Astrocyte (in vitro differentiated cells and primary cell): ENCODE data around the gene WDHD1. TPM values are rescaled to one million over a fixed set of nuclear protein-coding genes. Genes with fewer than 3 reads are reported as not detected.

Source experiments
- DNase-seq: peaks from one replicate; pipeline ENCODE4 v3.0.0-alpha.2; 2010; ENCODE audit warnings: low read depth
- FAIRE-seq: peaks from 2 replicates; lab custom pipeline; 2011; peaks lifted over from hg19 to GRCh38; lab: Jason Lieb, UNC
- H2AFZ ChIP-seq: 2 replicates; pipeline ENCODE4 v1.6.0; 2012; ENCODE audit warnings: low read depth, low read length, inconsistent platforms
- H3K27ac ChIP-seq: 2 replicates; pipeline ENCODE4 v1.5.1; 2011; ENCODE audit warnings: low read depth, low read length, inconsistent platforms
- H3K27me3 ChIP-seq: 2 replicates; pipeline ENCODE4 v1.6.0; 2011; ENCODE audit warnings: low read length, inconsistent platforms; ENCODE audit not compliant: insufficient read depth
- H3K36me3 ChIP-seq: 2 replicates; pipeline ENCODE4 v1.5.1; 2011; ENCODE audit warnings: low read length, inconsistent platforms; ENCODE audit not compliant: insufficient read depth
- H3K4me1 ChIP-seq: 2 replicates; pipeline ENCODE4 v1.5.1; 2011; ENCODE audit warnings: low read length, inconsistent platforms; ENCODE audit not compliant: insufficient read depth
- H3K4me2 ChIP-seq: 2 replicates; pipeline ENCODE4 v1.6.0; 2012; ENCODE audit warnings: low read length, inconsistent platforms
- H3K4me3 ChIP-seq: 2 replicates; pipeline ENCODE4 v1.5.1; 2011; ENCODE audit warnings: low read depth, mild to moderate bottlenecking, low read length, inconsistent platforms; ENCODE audit not compliant: insufficient read depth
- H3K79me2 ChIP-seq: 2 replicates; pipeline ENCODE4 v1.6.0; 2012; ENCODE audit warnings: mild to moderate bottlenecking, low read length, inconsistent platforms; ENCODE audit not compliant: insufficient read depth
- H3K9ac ChIP-seq: 2 replicates; pipeline ENCODE4 v1.6.0; 2012; ENCODE audit warnings: mild to moderate bottlenecking, low read length, inconsistent platforms
- H3K9me3 ChIP-seq: 2 replicates; pipeline ENCODE4 v1.5.1; 2012; ENCODE audit warnings: low read depth, mild to moderate bottlenecking, low read length, inconsistent platforms; ENCODE audit not compliant: insufficient read depth
- H4K20me1 ChIP-seq: 2 replicates; pipeline ENCODE4 v1.6.0; 2012; ENCODE audit warnings: low read length, inconsistent platforms; ENCODE audit not compliant: insufficient read depth
- H3K27ac Mint-ChIP-seq: one replicate; pipeline ENCODE4 v1.8.0; 2021; ENCODE audit warnings: mild to moderate bottlenecking, mixed read lengths; ENCODE audit not compliant: unreplicated experiment
- H3K27me3 Mint-ChIP-seq: one replicate; pipeline ENCODE4 v1.8.0; 2021; ENCODE audit warnings: low read depth, mixed read lengths; ENCODE audit not compliant: unreplicated experiment
- H3K36me3 Mint-ChIP-seq: one replicate; pipeline ENCODE4 v1.8.0; 2021; ENCODE audit warnings: low read depth, mixed read lengths; ENCODE audit not compliant: unreplicated experiment
- H3K4me1 Mint-ChIP-seq: one replicate; pipeline ENCODE4 v1.8.0; 2021; ENCODE audit warnings: low read depth, mixed read lengths; ENCODE audit not compliant: unreplicated experiment
- H3K4me3 Mint-ChIP-seq: one replicate; pipeline ENCODE4 v1.8.0; 2021; ENCODE audit warnings: mild to moderate bottlenecking, moderate library complexity, mixed read lengths; ENCODE audit not compliant: unreplicated experiment
- H3K9me3 Mint-ChIP-seq: one replicate; pipeline ENCODE4 v1.8.0; 2021; ENCODE audit warnings: mild to moderate bottlenecking, mixed read lengths; ENCODE audit not compliant: unreplicated experiment
- EZH2 ChIP-seq: IDR thresholded peaks from 2 replicates; pipeline ENCODE4 v1.6.1; 2012; ENCODE audit warnings: mild to moderate bottlenecking, low read length, inconsistent platforms; ENCODE audit not compliant: insufficient read depth
- total RNA-seq: library from RNA; stranded (reverse); gene quantifications from 2 replicates; pipeline ENCODE4 v1.2.1, GENCODE V29; 2021
- TF ChIP-seq, protein P1 (sequence below): IDR thresholded peaks from 2 replicates; pipeline ENCODE4 v1.5.1; 2011; ENCODE audit warnings: low read depth, mild to moderate bottlenecking, inconsistent platforms, low read length, moderate library complexity; ENCODE audit not compliant: insufficient read depth

The WDHD1 gene
- total RNA-seq, 1 donor from 2014 or later, result 9.3 TPM

DNA sequence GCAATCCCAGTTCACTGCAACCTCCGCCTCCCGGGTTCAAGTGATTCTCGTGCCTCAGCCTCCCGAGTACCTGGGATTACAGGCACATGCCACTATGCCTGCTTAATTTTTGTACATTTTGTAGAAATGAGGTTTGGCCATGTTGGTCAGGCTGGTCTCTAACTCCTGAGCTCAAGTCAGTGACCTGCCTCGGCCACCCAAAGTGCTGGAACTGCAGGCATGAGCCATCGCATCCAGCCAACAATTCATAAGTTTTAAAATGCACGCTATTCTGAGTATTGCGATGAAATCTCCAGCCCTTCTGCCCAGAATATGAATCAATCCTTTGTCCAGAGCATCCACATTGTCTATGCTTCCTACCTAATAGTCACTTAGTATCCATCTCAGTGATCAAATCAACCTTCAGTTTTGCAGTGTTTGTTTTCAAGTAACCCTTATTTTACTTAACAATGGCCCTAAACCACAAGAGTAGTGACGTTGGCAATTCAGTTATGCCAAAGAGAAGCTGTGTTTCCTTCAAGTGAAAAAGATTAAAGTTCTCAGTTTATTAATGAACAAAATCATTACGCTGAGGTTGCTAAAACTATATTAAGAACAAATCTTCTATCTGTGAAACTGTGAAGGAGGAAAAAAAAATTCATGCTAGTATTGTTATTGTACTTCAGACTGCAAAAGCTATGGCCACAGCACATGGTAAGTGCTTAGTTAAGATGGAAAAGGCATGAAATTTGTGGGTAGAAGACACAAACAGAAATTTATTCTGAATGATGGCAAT lies 135.2 kb downstream of the WDHD1 start:
- H3K36me3 ChIP-seq, result no peaks in the 10 kb centered on the region
- no peak for FAIRE-seq
- TF ChIP-seq, protein P1, sequence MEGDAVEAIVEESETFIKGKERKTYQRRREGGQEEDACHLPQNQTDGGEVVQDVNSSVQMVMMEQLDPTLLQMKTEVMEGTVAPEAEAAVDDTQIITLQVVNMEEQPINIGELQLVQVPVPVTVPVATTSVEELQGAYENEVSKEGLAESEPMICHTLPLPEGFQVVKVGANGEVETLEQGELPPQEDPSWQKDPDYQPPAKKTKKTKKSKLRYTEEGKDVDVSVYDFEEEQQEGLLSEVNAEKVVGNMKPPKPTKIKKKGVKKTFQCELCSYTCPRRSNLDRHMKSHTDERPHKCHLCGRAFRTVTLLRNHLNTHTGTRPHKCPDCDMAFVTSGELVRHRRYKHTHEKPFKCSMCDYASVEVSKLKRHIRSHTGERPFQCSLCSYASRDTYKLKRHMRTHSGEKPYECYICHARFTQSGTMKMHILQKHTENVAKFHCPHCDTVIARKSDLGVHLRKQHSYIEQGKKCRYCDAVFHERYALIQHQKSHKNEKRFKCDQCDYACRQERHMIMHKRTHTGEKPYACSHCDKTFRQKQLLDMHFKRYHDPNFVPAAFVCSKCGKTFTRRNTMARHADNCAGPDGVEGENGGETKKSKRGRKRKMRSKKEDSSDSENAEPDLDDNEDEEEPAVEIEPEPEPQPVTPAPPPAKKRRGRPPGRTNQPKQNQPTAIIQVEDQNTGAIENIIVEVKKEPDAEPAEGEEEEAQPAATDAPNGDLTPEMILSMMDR, result no peak
- TF ChIP-seq EZH2, result no peak
- H3K4me3 ChIP-seq, result no peak overlapping the region
- no peaks in the 10 kb centered on the region for H3K4me1 ChIP-seq
- no peaks in the 10 kb centered on the region for H4K20me1 ChIP-seq
- no peaks in the 10 kb centered on the region for H3K27me3 Mint-ChIP-seq
- DNase-seq, result no peak
- no peaks in the 10 kb centered on the region for H3K9me3 Mint-ChIP-seq
- no peak overlapping the region for H3K27ac Mint-ChIP-seq
- no peak overlapping the region for H2AFZ ChIP-seq
- no peaks in the 10 kb centered on the region for H3K9me3 ChIP-seq
- no peaks in the 10 kb centered on the region for H3K27me3 ChIP-seq
- H3K79me2 ChIP-seq, result no peaks in the 10 kb centered on the region
- H3K36me3 Mint-ChIP-seq, result no peaks in the 10 kb centered on the region
- no peak overlapping the region for H3K9ac ChIP-seq
- H3K4me3 Mint-ChIP-seq, result no peak overlapping the region
- no peak overlapping the region for H3K4me2 ChIP-seq
- peaks cover 9% of the 10 kb centered on the region for H3K4me1 Mint-ChIP-seq
- no peak overlapping the region for H3K27ac ChIP-seq

DNA sequence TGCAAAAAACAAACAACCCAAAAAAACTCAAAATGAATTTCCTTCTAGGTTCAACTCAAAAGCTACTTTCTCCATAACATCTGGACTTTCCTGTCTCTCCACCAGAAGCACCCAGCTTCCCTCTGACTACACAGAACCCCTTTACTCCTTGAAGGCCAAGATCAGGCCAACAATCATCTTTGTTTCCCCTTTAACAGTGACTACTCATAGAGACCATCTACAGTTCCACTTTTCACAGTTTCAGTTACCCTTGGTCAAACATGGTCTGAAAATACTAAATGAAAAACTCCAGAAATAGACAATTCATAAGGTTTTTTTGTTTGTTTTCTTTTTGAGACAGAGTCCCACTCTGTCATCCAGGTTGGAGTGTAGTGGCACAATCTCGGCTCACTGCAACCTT lies 136.1 kb downstream of the WDHD1 start:
- Mint-ChIP-seq H3K27me3 (no peaks in the 10 kb centered on the region), H3K36me3 (no peaks in the 10 kb centered on the region)

More for the DNA sequence above, 136.1 kb downstream of the WDHD1 start:
- no peaks in the 10 kb centered on the region for H4K20me1 ChIP-seq
- no peak overlapping the region for H2AFZ ChIP-seq
- no peak for TF ChIP-seq EZH2
- TF ChIP-seq, protein P1, result no peak
- H3K79me2 ChIP-seq, result no peaks in the 10 kb centered on the region
- Mint-ChIP-seq H3K9me3 (no peaks in the 10 kb centered on the region), H3K27ac (no peak overlapping the region), H3K4me1 (peaks cover 9% of the 10 kb centered on the region), H3K4me3 (no peak overlapping the region)
- no peaks in the 10 kb centered on the region for H3K27me3 ChIP-seq
- no peak overlapping the region for H3K27ac ChIP-seq
- H3K4me2 ChIP-seq, result no peak overlapping the region
- DNase-seq, result no peak
- no peak overlapping the region for H3K9ac ChIP-seq
- no peak overlapping the region for H3K4me3 ChIP-seq
- no peaks in the 10 kb centered on the region for H3K9me3 ChIP-seq
- H3K4me1 ChIP-seq, result no peaks in the 10 kb centered on the region
- no peaks in the 10 kb centered on the region for H3K36me3 ChIP-seq
- no peak for FAIRE-seq
